HepG2 (cell line): ENCODE data around the gene NDC1.

Experiments used
- CBX1 ChIP-seq: IDR thresholded peaks from one replicate; pipeline ENCODE4 v1.6.1; 2016; ENCODE audit warnings: antibody characterized with exemption, low read depth
- CEBPB ChIP-seq: IDR thresholded peaks from 2 replicates; pipeline ENCODE4 v1.6.1; 2011; ENCODE audit warnings: low read depth, low read length, improper control_type of control experiment, borderline replicate concordance
- KDM5A ChIP-seq: fragments of 200-600 bp; sonication (generic); IDR thresholded peaks from 2 replicates; pipeline ENCODE4 v1.7.0; 2018; ENCODE audit warnings: antibody characterized with exemption, mild to moderate bottlenecking, low read length, borderline replicate concordance
- NFYB ChIP-seq: sonication (generic); formaldehyde crosslinking; IDR thresholded peaks from 2 replicates; pipeline ENCODE4 v1.4.0; 2020; ENCODE audit warnings: missing genetic modification reagents
- PAX8 ChIP-seq: sonication (generic); formaldehyde crosslinking; IDR thresholded peaks from 2 replicates; pipeline ENCODE4 v1.8.0; 2022; ENCODE audit warnings: mild to moderate bottlenecking, missing genetic modification reagents, borderline replicate concordance
- POLR2A ChIP-seq, 2 experiments: IDR thresholded peaks; 2 replicates each; pipeline ENCODE4 v1.6.1; 2011; ENCODE audit warnings: low read depth in 2 of 2, low read length in 2 of 2, mild to moderate bottlenecking in 1 of 2, moderate library complexity in 1 of 2; ENCODE audit not compliant: insufficient read depth in 1 of 2
- PRMT3 ChIP-seq: sonication (generic); formaldehyde crosslinking; IDR thresholded peaks from 2 replicates; pipeline ENCODE4 v1.8.1; 2022; ENCODE audit warnings: low read depth, mild to moderate bottlenecking, moderate library complexity, missing genetic modification reagents, borderline replicate concordance
- ZBTB20 ChIP-seq: sonication (generic); formaldehyde crosslinking; IDR thresholded peaks from 2 replicates; pipeline ENCODE4 v1.8.1; 2023; ENCODE audit warnings: missing genetic modification reagents, low read depth, mild to moderate bottlenecking, borderline replicate concordance
- ZNF577 ChIP-seq: sonication (generic); formaldehyde crosslinking; IDR thresholded peaks from 2 replicates; pipeline ENCODE4 v1.4.0; 2020; ENCODE audit warnings: mild to moderate bottlenecking, low read depth, missing genetic modification reagents, borderline replicate concordance
- TF ChIP-seq, protein P1 (sequence below): sonication (generic); formaldehyde crosslinking; IDR thresholded peaks from 2 replicates; pipeline ENCODE4 v1.4.0; 2020; ENCODE audit warnings: missing genetic modification reagents
- TF ChIP-seq, protein P2 (sequence below): sonication (generic); formaldehyde crosslinking; IDR thresholded peaks from 2 replicates; pipeline ENCODE4 v1.5.0; 2020; ENCODE audit warnings: mild to moderate bottlenecking, missing genetic modification reagents, moderate library complexity

DNA sequence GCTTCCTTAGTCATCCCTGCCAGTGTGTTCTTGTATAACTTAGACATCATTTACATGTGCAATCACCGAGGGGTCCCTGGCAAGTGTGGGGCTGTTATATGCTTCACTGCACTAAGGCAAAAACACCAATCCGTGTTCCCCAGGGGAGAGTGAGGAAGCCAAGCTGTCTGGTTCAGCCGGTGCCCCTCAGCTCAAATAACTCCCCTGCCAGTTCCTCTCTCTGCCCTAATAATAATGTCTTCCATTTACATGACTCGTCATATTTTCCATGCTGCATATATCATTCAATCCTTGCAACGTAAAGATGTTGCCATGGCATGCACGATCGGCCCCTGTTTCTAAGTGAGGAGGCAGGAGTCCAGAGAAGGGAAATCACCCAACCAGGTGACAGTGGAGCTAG, 24.4 kb upstream of the NDC1 start:
- TF ChIP-seq CBX1 = no peak
- TF ChIP-seq NFYB (CRISPR knock-in tag) = no peak
- TF ChIP-seq KDM5A = no peak
- TF ChIP-seq, protein P1, sequence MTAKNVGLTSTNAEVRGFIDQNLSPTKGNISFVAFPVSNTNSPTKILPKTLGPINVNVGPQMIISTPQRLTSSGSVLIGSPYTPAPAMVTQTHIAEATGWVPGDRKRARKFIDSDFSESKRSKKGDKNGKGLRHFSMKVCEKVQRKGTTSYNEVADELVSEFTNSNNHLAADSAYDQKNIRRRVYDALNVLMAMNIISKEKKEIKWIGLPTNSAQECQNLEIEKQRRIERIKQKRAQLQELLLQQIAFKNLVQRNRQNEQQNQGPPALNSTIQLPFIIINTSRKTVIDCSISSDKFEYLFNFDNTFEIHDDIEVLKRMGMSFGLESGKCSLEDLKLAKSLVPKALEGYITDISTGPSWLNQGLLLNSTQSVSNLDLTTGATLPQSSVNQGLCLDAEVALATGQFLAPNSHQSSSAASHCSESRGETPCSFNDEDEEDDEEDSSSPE (CRISPR knock-in tag) = no peak
- TF ChIP-seq PAX8 (CRISPR knock-in tag) = no peak
- TF ChIP-seq ZBTB20 (CRISPR knock-in tag) = no peak
- TF ChIP-seq PRMT3 (CRISPR knock-in tag) = no peak
- TF ChIP-seq ZNF577 (CRISPR knock-in tag) = no peak
- no peak for TF ChIP-seq POLR2A (IDR thresholded peaks at IDR 0.05; ENCODE audit: insufficient read depth in 1 of 2, low read depth in 2 of 2, low read length in 2 of 2)
- no peak for TF ChIP-seq CEBPB
- TF ChIP-seq, protein P2, sequence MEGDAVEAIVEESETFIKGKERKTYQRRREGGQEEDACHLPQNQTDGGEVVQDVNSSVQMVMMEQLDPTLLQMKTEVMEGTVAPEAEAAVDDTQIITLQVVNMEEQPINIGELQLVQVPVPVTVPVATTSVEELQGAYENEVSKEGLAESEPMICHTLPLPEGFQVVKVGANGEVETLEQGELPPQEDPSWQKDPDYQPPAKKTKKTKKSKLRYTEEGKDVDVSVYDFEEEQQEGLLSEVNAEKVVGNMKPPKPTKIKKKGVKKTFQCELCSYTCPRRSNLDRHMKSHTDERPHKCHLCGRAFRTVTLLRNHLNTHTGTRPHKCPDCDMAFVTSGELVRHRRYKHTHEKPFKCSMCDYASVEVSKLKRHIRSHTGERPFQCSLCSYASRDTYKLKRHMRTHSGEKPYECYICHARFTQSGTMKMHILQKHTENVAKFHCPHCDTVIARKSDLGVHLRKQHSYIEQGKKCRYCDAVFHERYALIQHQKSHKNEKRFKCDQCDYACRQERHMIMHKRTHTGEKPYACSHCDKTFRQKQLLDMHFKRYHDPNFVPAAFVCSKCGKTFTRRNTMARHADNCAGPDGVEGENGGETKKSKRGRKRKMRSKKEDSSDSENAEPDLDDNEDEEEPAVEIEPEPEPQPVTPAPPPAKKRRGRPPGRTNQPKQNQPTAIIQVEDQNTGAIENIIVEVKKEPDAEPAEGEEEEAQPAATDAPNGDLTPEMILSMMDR (CRISPR knock-in tag) = no peak
